Parathyroid adenoma (tissue), 2 donors: ENCODE results near the gene MALT1.

Experiments
- H2AFZ ChIP-seq: fragments of 300-600 bp; sonication (generic); one replicate; pipeline ENCODE4 v1.7.0; 2017; ENCODE audit warnings: antibody characterized with exemption, mild to moderate bottlenecking
- H3K27ac ChIP-seq: fragments of 300-600 bp; sonication (generic); one replicate; pipeline ENCODE4 v1.7.0; 2017
- H3K27me3 ChIP-seq: fragments of 300-600 bp; sonication (generic); one replicate; pipeline ENCODE4 v1.7.0; 2017; ENCODE audit warnings: low read length; ENCODE audit not compliant: control insufficient read depth, insufficient read depth
- H3K36me3 ChIP-seq: fragments of 300-600 bp; sonication (generic); one replicate; pipeline ENCODE4 v1.7.0; 2017; ENCODE audit warnings: low read length; ENCODE audit not compliant: control insufficient read depth, insufficient read depth
- H3K4me1 ChIP-seq: fragments of 300-600 bp; sonication (generic); one replicate; pipeline ENCODE4 v1.7.0; 2017; ENCODE audit warnings: control low read depth
- H3K4me2 ChIP-seq: fragments of 300-600 bp; sonication (generic); one replicate; pipeline ENCODE4 v1.7.0; 2017; ENCODE audit warnings: low read length
- H3K4me3 ChIP-seq: fragments of 300-600 bp; sonication (generic); one replicate; pipeline ENCODE4 v1.7.0; 2017; ENCODE audit warnings: low read depth, low read length
- H3K79me2 ChIP-seq: fragments of 300-600 bp; sonication (generic); one replicate; pipeline ENCODE4 v1.7.0; 2017; ENCODE audit warnings: control low read depth
- H3K9ac ChIP-seq: fragments of 300-600 bp; sonication (generic); one replicate; pipeline ENCODE4 v1.7.0; 2017; ENCODE audit warnings: mild to moderate bottlenecking
- H3K9me3 ChIP-seq: fragments of 300-600 bp; sonication (generic); one replicate; pipeline ENCODE4 v1.7.0; 2017; ENCODE audit warnings: low read length; ENCODE audit not compliant: control insufficient read depth
- TF ChIP-seq, protein P1 (sequence below): fragments of 300-600 bp; sonication (generic); IDR thresholded peaks from one replicate; pipeline ENCODE4 v1.7.0; 2017; ENCODE audit warnings: antibody characterized with exemption, mild to moderate bottlenecking
- donor health status: primary hyperparathyroidism.

Gene MALT1

DNA sequence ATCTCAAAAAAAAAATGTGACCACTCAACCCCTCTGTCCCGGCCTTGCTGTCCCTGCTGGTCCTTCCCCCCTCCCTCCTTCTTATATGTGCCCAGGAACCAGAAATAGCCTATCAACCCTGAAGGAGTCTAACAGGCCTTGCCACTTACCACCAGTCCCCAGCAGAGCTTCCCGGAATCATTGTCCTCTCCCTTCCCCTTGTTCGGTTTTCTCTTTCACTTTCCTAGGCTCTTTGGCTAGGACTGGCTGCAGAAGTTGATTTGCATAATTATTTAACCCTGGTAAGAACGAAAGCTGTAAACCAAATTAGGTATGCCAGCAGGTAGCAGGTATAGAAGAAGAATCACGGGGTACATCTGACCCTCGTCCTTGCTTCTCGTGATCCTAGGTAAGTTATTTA is 120.8 kb downstream of the MALT1 start:
- Histone ChIP-seq H2AFZ (no peak overlapping the region), H3K9ac (no peak overlapping the region), H3K4me2 (no peak overlapping the region), H3K36me3 (no peaks in the 10 kb centered on the region), H3K27ac (no peak overlapping the region), H3K4me3 (no peak overlapping the region), H3K9me3 (no peaks in the 10 kb centered on the region), H3K27me3 (no peaks in the 10 kb centered on the region), H3K4me1 (no peaks in the 10 kb centered on the region), H3K79me2 (no peaks in the 10 kb centered on the region)
- TF ChIP-seq, protein P1, sequence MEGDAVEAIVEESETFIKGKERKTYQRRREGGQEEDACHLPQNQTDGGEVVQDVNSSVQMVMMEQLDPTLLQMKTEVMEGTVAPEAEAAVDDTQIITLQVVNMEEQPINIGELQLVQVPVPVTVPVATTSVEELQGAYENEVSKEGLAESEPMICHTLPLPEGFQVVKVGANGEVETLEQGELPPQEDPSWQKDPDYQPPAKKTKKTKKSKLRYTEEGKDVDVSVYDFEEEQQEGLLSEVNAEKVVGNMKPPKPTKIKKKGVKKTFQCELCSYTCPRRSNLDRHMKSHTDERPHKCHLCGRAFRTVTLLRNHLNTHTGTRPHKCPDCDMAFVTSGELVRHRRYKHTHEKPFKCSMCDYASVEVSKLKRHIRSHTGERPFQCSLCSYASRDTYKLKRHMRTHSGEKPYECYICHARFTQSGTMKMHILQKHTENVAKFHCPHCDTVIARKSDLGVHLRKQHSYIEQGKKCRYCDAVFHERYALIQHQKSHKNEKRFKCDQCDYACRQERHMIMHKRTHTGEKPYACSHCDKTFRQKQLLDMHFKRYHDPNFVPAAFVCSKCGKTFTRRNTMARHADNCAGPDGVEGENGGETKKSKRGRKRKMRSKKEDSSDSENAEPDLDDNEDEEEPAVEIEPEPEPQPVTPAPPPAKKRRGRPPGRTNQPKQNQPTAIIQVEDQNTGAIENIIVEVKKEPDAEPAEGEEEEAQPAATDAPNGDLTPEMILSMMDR = no peak

DNA sequence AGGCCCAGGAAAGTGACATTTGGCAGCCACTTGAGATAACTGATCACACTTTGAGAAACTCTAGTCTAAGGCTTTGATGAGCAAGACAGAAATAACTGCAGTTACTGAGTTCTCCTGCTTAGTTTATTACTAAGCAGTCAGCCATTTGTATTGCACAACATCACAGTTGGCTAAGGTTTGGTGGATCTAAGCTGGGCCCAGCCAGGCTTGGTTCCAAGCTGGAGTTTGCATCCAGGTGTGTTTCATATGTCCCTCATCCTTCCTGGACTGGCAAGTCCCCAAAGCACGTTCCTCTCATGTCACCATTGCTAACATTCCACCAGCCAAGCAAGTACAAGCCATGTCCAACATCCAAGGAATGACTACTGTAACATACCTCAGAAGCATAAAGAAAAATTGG is 122.1 kb downstream of the MALT1 start:
- no peaks in the 10 kb centered on the region for H3K9me3 ChIP-seq
- no peaks in the 10 kb centered on the region for H3K4me1 ChIP-seq
- H2AFZ ChIP-seq = no peak overlapping the region
- TF ChIP-seq, protein P1 = no peak
- H3K36me3 ChIP-seq = no peaks in the 10 kb centered on the region
- no peak overlapping the region for H3K27ac ChIP-seq
- H3K4me3 ChIP-seq = no peak overlapping the region
- H3K9ac ChIP-seq = no peak overlapping the region
- no peaks in the 10 kb centered on the region for H3K27me3 ChIP-seq
- H3K79me2 ChIP-seq = no peaks in the 10 kb centered on the region
- no peak overlapping the region for H3K4me2 ChIP-seq

DNA sequence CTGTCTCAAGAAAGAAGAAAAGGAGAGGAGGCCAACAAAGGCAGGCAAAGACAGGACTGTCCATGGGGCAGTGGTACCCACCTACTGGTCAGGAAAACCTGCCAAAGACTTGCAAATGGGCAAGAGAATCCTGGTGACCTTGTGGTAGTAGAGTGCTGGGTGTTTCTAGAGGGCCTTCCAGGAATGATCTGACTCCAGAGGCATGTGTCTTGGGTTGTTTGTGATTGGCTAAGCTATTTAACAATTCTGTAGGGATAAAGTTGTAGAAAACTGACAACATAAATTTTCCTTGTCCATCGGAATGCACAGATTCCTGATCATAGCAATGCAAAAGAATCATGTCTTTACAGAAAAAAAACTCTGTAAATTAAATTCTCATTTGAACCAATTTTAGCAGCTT is 125.0 kb downstream of the MALT1 start:
- Histone ChIP-seq H3K27me3 (no peaks in the 10 kb centered on the region), H3K36me3 (no peaks in the 10 kb centered on the region), H3K4me2 (no peak overlapping the region), H3K9ac (no peak overlapping the region), H3K27ac (no peak overlapping the region), H3K4me3 (no peak overlapping the region), H3K4me1 (no peaks in the 10 kb centered on the region), H2AFZ (no peak overlapping the region), H3K9me3 (no peaks in the 10 kb centered on the region), H3K79me2 (no peaks in the 10 kb centered on the region)
- TF ChIP-seq, protein P1 = no peak

DNA sequence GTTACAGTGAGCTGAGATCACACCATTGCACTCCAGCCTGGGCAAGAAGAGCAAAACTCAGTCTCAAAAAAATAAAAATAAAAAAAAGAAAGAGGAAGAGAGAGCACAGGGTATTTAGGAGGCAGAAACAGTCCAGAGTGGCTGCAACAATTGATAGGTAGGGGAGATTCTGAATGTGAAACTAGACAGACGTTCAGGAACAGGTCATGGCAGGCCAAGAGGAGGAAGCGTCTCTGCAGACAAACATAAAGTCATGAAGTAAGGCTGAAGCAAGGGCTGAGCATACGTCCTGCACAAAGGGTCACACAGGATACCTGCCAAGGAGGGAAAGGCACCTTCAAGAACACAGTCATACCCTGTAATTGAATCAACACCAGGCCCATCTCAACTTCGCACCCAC is 129.3 kb downstream of the MALT1 start:
- no peaks in the 10 kb centered on the region for H3K27me3 ChIP-seq
- no peaks in the 10 kb centered on the region for H3K79me2 ChIP-seq
- no peak overlapping the region for H2AFZ ChIP-seq
- no peaks in the 10 kb centered on the region for H3K4me1 ChIP-seq
- no peak overlapping the region for H3K4me3 ChIP-seq
- TF ChIP-seq, protein P1 = no peak
- no peak overlapping the region for H3K9ac ChIP-seq
- H3K27ac ChIP-seq = no peak overlapping the region
- H3K36me3 ChIP-seq = no peaks in the 10 kb centered on the region
- no peak overlapping the region for H3K4me2 ChIP-seq
- no peaks in the 10 kb centered on the region for H3K9me3 ChIP-seq

DNA sequence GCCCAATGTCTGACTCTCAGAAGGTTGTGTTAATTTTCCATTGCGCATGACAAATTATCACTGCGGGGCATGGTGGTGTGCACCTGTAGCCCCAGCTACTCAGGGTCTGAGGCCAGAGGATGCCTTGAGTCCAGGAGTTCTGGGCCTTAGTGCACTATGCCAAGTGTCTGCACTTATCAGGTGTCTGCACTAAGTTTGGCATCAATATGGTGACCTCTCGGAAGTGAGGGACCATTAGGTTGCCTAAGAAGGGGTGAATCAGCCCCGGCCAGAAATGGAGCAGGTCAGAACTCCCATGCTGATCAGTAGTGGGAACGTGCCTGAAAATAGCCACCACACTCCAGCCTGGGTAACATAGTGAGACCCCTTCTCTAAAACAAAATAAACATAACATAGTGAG is 131.7 kb downstream of the MALT1 start:
- Histone ChIP-seq H3K9me3 (no peaks in the 10 kb centered on the region), H3K4me1 (no peaks in the 10 kb centered on the region), H3K4me2 (no peak overlapping the region), H3K27ac (no peak overlapping the region), H3K79me2 (no peaks in the 10 kb centered on the region), H3K36me3 (no peaks in the 10 kb centered on the region), H3K4me3 (no peak overlapping the region), H3K27me3 (no peaks in the 10 kb centered on the region), H2AFZ (no peak overlapping the region), H3K9ac (no peak overlapping the region)
- TF ChIP-seq, protein P1 = no peak
